Endothelial cell of umbilical vein (primary cell): Measurements from ENCODE around the gene CSNK1D. TPM values are rescaled to one million over a fixed set of nuclear protein-coding genes. Genes with fewer than 3 reads are reported as not detected.

ENCODE experiments used
- BruUV-seq: library from RNA; stranded (reverse); fragments of 400-500 nt; replicated peaks from 2 replicates; lab custom pipeline; 2021; lab: Mats Ljungman, UMichigan
- CTCF ChIA-PET: fragments of 300-600, 350-600 bp; sonication (Branson Sonifier 250); formaldehyde crosslinking; loops from one replicate; lab custom pipeline; 2021; ENCODE audit warnings: antibody characterized with exemption, inconsistent platforms; lab: Charles Lee
- POLR2A ChIA-PET: fragments of 300-600, 350-600 bp; sonication (Branson Sonifier 250); formaldehyde crosslinking; loops from one replicate; lab custom pipeline; 2021; ENCODE audit warnings: antibody characterized with exemption, inconsistent platforms; lab: Charles Lee
- DNase-seq: peaks from one replicate; pipeline ENCODE4 v3.0.0-alpha.2; 2011; ENCODE audit warnings: low read depth, low spot score
- FAIRE-seq: peaks from 2 replicates; lab custom pipeline; 2011; peaks lifted over from hg19 to GRCh38; lab: Jason Lieb, UNC
- H2AFZ ChIP-seq: 2 replicates; pipeline ENCODE4 v1.6.0; 2012; ENCODE audit warnings: low read depth, low read length, control low read depth, inconsistent platforms
- H3K27ac ChIP-seq: 2 replicates; pipeline ENCODE4 v1.5.1; 2011; ENCODE audit warnings: low read depth, mild to moderate bottlenecking, control low read depth, low read length, moderate library complexity; ENCODE audit not compliant: insufficient read depth
- H3K27me3 ChIP-seq, 2 experiments: 2 replicates each; pipeline versions ENCODE4 v1.6.0 to v1.6.1; 2011; ENCODE audit warnings: low read length in 2 of 2, mixed read lengths in 1 of 2; ENCODE audit not compliant: control insufficient read depth in 2 of 2, insufficient read depth in 2 of 2
- H3K36me3 ChIP-seq, 2 experiments: 2 replicates in 1 of 2; 3 replicates in 1 of 2; pipeline ENCODE4 v1.5.1; 2011; ENCODE audit warnings: low read length in 2 of 2, mild to moderate bottlenecking in 1 of 2, moderate library complexity in 1 of 2; ENCODE audit not compliant: control insufficient read depth in 2 of 2, insufficient read depth in 2 of 2; ENCODE audit errors: extremely low read depth in 1 of 2
- H3K4me1 ChIP-seq: 3 replicates; pipeline ENCODE4 v1.5.1; 2011; ENCODE audit warnings: mild to moderate bottlenecking, low read length; ENCODE audit not compliant: control insufficient read depth, insufficient read depth; ENCODE audit errors: extremely low read depth
- H3K4me2 ChIP-seq: 2 replicates; pipeline ENCODE4 v1.6.1; 2011; ENCODE audit warnings: low read length, control low read depth, mixed read lengths; ENCODE audit not compliant: insufficient read depth
- H3K4me3 ChIP-seq, 3 experiments: fragments of 200-600 bp in 1 of 3; sonication (generic), shearing (Covaris generic) in 1 of 3; replicated peaks in 1 of 3; 2 replicates each; pipeline ENCODE4 v1.5.1; 2011 to 2016; ENCODE audit warnings: control low read depth in 3 of 3, low read length in 3 of 3, mild to moderate bottlenecking in 2 of 3, inconsistent platforms in 1 of 3, low read depth in 1 of 3, moderate library complexity in 1 of 3; ENCODE audit not compliant: insufficient read depth in 1 of 3
- H3K79me2 ChIP-seq: 2 replicates; pipeline ENCODE4 v1.6.0; 2012; ENCODE audit warnings: low read length, inconsistent platforms; ENCODE audit not compliant: control insufficient read depth, insufficient read depth
- H3K9ac ChIP-seq: replicated peaks from 2 replicates; pipeline ENCODE3; 2011; ENCODE audit warnings: low read length, control low read depth; ENCODE audit not compliant: insufficient read depth; ENCODE audit errors: extremely low read depth
- H3K9me1 ChIP-seq: replicated peaks from 3 replicates; pipeline ENCODE4 v1.6.0; 2011; ENCODE audit warnings: mild to moderate bottlenecking, low read length; ENCODE audit not compliant: control insufficient read depth, insufficient read depth; ENCODE audit errors: extremely low read depth
- H3K9me3 ChIP-seq: replicated peaks from 2 replicates; pipeline ENCODE4 v1.5.1; 2012; ENCODE audit warnings: low read length, inconsistent platforms; ENCODE audit not compliant: control insufficient read depth, insufficient read depth
- H4K20me1 ChIP-seq: replicated peaks from 2 replicates; pipeline ENCODE3; 2011; ENCODE audit warnings: mild to moderate bottlenecking, low read length; ENCODE audit not compliant: control insufficient read depth, insufficient read depth; ENCODE audit errors: extremely low read depth
- CTCF ChIP-seq, 2 donors: IDR thresholded peaks; 1 replicate in 1 of 2; 2 replicates in 1 of 2; pipeline ENCODE4 v1.5.1; 2011; ENCODE audit warnings: low read length in 2 of 2, mild to moderate bottlenecking in 2 of 2, moderate library complexity in 2 of 2, control low read depth in 1 of 2, inconsistent platforms in 1 of 2, low read depth in 1 of 2; ENCODE audit not compliant: insufficient read depth in 1 of 2; ENCODE audit errors: extremely low read depth in 1 of 2
- EZH2 ChIP-seq: IDR thresholded peaks from 2 replicates; pipeline ENCODE4 v1.6.1; 2012; ENCODE audit warnings: borderline replicate concordance, low read depth, mild to moderate bottlenecking, moderate library complexity, low read length, inconsistent platforms; ENCODE audit not compliant: severe bottlenecking
- FOS ChIP-seq: IDR thresholded peaks from 2 replicates; pipeline ENCODE4 v1.6.1; 2011; ENCODE audit warnings: mild to moderate bottlenecking, low read length, moderate library complexity, borderline replicate concordance; ENCODE audit not compliant: insufficient read depth
- GATA2 ChIP-seq: IDR thresholded peaks from 2 replicates; pipeline ENCODE4 v1.7.0; 2011; ENCODE audit warnings: low read depth, mild to moderate bottlenecking, moderate library complexity, mixed read lengths, low read length; ENCODE audit not compliant: insufficient read length, insufficient read depth
- JUN ChIP-seq: IDR thresholded peaks from 2 replicates; pipeline ENCODE4 v1.6.1; 2011; ENCODE audit warnings: borderline replicate concordance, low read depth; ENCODE audit not compliant: insufficient read length, insufficient read depth
- MAX ChIP-seq: IDR thresholded peaks from 2 replicates; pipeline ENCODE4 v1.6.1; 2011; ENCODE audit not compliant: insufficient read depth, insufficient read length
- MYC ChIP-seq: IDR thresholded peaks from one replicate; pipeline ENCODE4 v1.6.1; 2011; ENCODE audit warnings: mild to moderate bottlenecking, low read depth, low read length
- POLR2A ChIP-seq: IDR thresholded peaks from 2 replicates; pipeline ENCODE4 v1.6.1; 2012; ENCODE audit warnings: low read depth, mild to moderate bottlenecking, control low read depth, low read length
- POLR2AphosphoS5 ChIP-seq: IDR thresholded peaks from 2 replicates; pipeline ENCODE4 v1.6.1; 2012; ENCODE audit warnings: low read depth, mild to moderate bottlenecking, control low read depth, low read length, moderate library complexity; ENCODE audit not compliant: insufficient read depth
- dilution Hi-C: fragments of 300-500 bp; cut with MboI; formaldehyde crosslinking; loops from one replicate; pipeline ENCODE4 v1.15.0; 2019; ENCODE audit warnings: low sequenced_read_pairs; ENCODE audit not compliant: extremely low pct_ligation_motif_present
- intact Hi-C: fragments of 100-400 bp; cut with micrococcal nuclease; formaldehyde crosslinking; loops from one replicate; pipeline ENCODE4 v1.10.0; 2022
- polyA plus RNA-seq, 4 experiments: library from polyadenylated mRNA; depleted of rRNA in 3 of 4; stranded (reverse) in 3 of 4; unstranded in 1 of 4; fragments of >200 nt; gene quantifications; 2 replicates each; pipeline versions ENCODE4 v1.2.1 to v1.2.3, GENCODE V29; 2011 to 2012; ENCODE audit warnings: missing spikeins in 1 of 4
- total RNA-seq: library from RNA; stranded (reverse); gene quantifications from 2 replicates; pipeline ENCODE4 v1.2.3, GENCODE V29; 2021

CSNK1D gene
- total and polyA plus RNA-seq, 2 donors (not counting 3 experiments of a cell fraction or from before 2014, with no cell fraction given) = 127 to 155 TPM

- ChIA-PET POLR2A (no interaction called here), CTCF (interaction anchor here (1.9 to 2.1 kb wide), 2 partner anchors 16 to 19 kb away, joined by 4 to 10 read pairs; no protein-coding TSS in a partner anchor)
- H3K9me1 ChIP-seq = no peaks in the 10 kb centered on the region
- H3K27me3 ChIP-seq = peaks cover 0 to 3% of the 10 kb centered on the region in 2 experiments
- DNase-seq = no peak
- TF ChIP-seq MYC = no peak
- no TSS peak for BruUV-seq
- no peak overlapping the region for H3K27ac ChIP-seq
- no peak overlapping the region for H3K4me2 ChIP-seq
- H2AFZ ChIP-seq = no peak overlapping the region
- H3K4me1 ChIP-seq = no peaks in the 10 kb centered on the region
- H3K79me2 ChIP-seq = no peaks in the 10 kb centered on the region
- no peaks in the 10 kb centered on the region for H3K36me3 ChIP-seq
- H3K4me3 ChIP-seq = no peak overlapping the region
- dilution Hi-C loops = no loop called here
- H4K20me1 ChIP-seq = no peaks in the 10 kb centered on the region
- no peak for FAIRE-seq
- intact Hi-C loops = loop anchor here (2.0 kb wide), 2 partner anchors 75 to 83 kb away; no protein-coding TSS in a partner anchor
- H3K9me3 ChIP-seq = no peaks in the 10 kb centered on the region
- no peak overlapping the region for H3K9ac ChIP-seq
These were observed 46.1 kb upstream of the CSNK1D start for GRCh38 chr17:82319619-82320062.

GRCh38 chr17:82318772-82319606, 45.5 kb upstream of the CSNK1D start:
- TF ChIP-seq POLR2A = no peak
- no peak for TF ChIP-seq JUN
- TF ChIP-seq MYC = no peak
- no peak for TF ChIP-seq EZH2
- no peak for TF ChIP-seq MAX
- TF ChIP-seq CTCF (IDR thresholded peaks at IDR 0.05; ENCODE audit: extremely low read depth in 1 of 2, insufficient read depth in 1 of 2, low read depth in 1 of 2, low read length in 2 of 2) = no peak
- no peak for TF ChIP-seq GATA2
- TF ChIP-seq FOS = no peak
- TF ChIP-seq POLR2AphosphoS5 = no peak
- no TSS peak for BruUV-seq
- Histone ChIP-seq H3K4me3 (no peak overlapping the region), H3K27me3 (peaks cover 0 to 3% of the 10 kb centered on the region in 2 experiments), H3K9ac (no peak overlapping the region), H2AFZ (no peak overlapping the region), H3K9me1 (no peaks in the 10 kb centered on the region), H3K9me3 (no peaks in the 10 kb centered on the region), H3K4me1 (no peaks in the 10 kb centered on the region), H3K27ac (no peak overlapping the region), H3K36me3 (no peaks in the 10 kb centered on the region), H3K4me2 (no peak overlapping the region), H3K79me2 (no peaks in the 10 kb centered on the region), H4K20me1 (no peaks in the 10 kb centered on the region)
- intact Hi-C loops = no loop called here
- CTCF ChIA-PET = interaction anchor here (1.9 to 2.1 kb wide), 2 partner anchors 15 to 18 kb away, joined by 4 to 10 read pairs; no protein-coding TSS in a partner anchor
- no peak for FAIRE-seq
- POLR2A ChIA-PET = no interaction called here
- dilution Hi-C loops = no loop called here
- no peak for DNase-seq
